K562 (cell line): ENCODE results near the gene SHFL. TPM values are rescaled to one million over a fixed set of nuclear protein-coding genes. Genes with fewer than 3 reads are reported as not detected.

Experiments
- ATAC-seq: fragments of 200-7000 bp; cut with Tn5 transposase; 3 replicates; pipeline ENCODE4 v1.9.1; 2020; ENCODE audit warnings: moderate library complexity
- BruUV-seq: library from RNA; stranded (reverse); fragments of 400-500 nt; replicated peaks from 2 replicates; lab custom pipeline; 2021; lab: Mats Ljungman, UMichigan
- CTCF ChIA-PET: fragments of 300-600 bp; formaldehyde crosslinking; extraction: SDS; loops from one replicate; lab custom pipeline; 2021; ENCODE audit warnings: low intra/inter-chr PET ratio; lab: Yijun Ruan, JAX
- POLR2A ChIA-PET: fragments of 300-600, 350-650 bp; sonication (Branson Sonifier 250); formaldehyde crosslinking; extraction: SDS; loops from one replicate; lab custom pipeline; 2021; ENCODE audit warnings: antibody characterized with exemption, inconsistent platforms; lab: Yijun Ruan, JAX
- DNase-seq, 4 experiments: peaks; one replicate each; pipeline versions ENCODE4 v3.0.0 to v3.0.0-alpha.2; 2011 to 2018; ENCODE audit warnings: low spot score in 3 of 4, mixed read lengths in 3 of 4; ENCODE audit errors: extremely low read depth in 1 of 4
- FAIRE-seq: peaks from 2 replicates; lab custom pipeline; 2011; peaks lifted over from hg19 to GRCh38; lab: Jason Lieb, UNC
- H2AFZ ChIP-seq: 2 replicates; pipeline ENCODE4 v1.6.0; 2011; ENCODE audit warnings: low read depth, low read length, control low read depth, inconsistent platforms
- H3K27ac ChIP-seq: fragments of 200-600 bp; 3 replicates; pipeline ENCODE4 v1.8.0; 2011; ENCODE audit warnings: low read depth, mild to moderate bottlenecking, control low read depth, inconsistent platforms, low read length, moderate library complexity, mixed read lengths; ENCODE audit errors: extremely low read depth
- H3K27me3 ChIP-seq, 2 experiments: fragments of 300-600 bp in 1 of 2; 2 replicates in 1 of 2; 3 replicates in 1 of 2; pipeline versions ENCODE4 v1.6.0 to v1.8.0; 2011; ENCODE audit warnings: inconsistent platforms in 2 of 2, low read length in 2 of 2, mild to moderate bottlenecking in 1 of 2, mixed read lengths in 1 of 2, moderate library complexity in 1 of 2; ENCODE audit not compliant: control insufficient read depth in 2 of 2, insufficient read depth in 2 of 2
- H3K36me3 ChIP-seq: fragments of 300-600 bp; 3 replicates; pipeline ENCODE4 v1.8.0; 2011; ENCODE audit warnings: mild to moderate bottlenecking, low read length, inconsistent platforms; ENCODE audit not compliant: control insufficient read depth, insufficient read depth
- H3K4me1 ChIP-seq, 2 experiments: fragments of 200-600 bp in 1 of 2; replicated peaks in 1 of 2; 2 replicates in 1 of 2; 3 replicates in 1 of 2; pipeline versions ENCODE4 v1.5.1 to v1.8.0; 2011; ENCODE audit warnings: inconsistent platforms in 2 of 2, low read length in 2 of 2, mild to moderate bottlenecking in 1 of 2, mixed read lengths in 1 of 2, moderate library complexity in 1 of 2; ENCODE audit not compliant: control insufficient read depth in 2 of 2, insufficient read depth in 2 of 2
- H3K4me2 ChIP-seq: 2 replicates; pipeline ENCODE4 v1.6.1; 2011; ENCODE audit warnings: low read length, control low read depth, inconsistent platforms, mixed read lengths; ENCODE audit not compliant: insufficient read depth
- H3K4me3 ChIP-seq: fragments of 200-600 bp; sonication (generic), shearing (Covaris generic); 2 replicates; pipeline ENCODE4 v1.5.1; 2016; ENCODE audit warnings: control low read depth, inconsistent platforms
- H3K79me2 ChIP-seq: fragments of 200-600 bp; 3 replicates; pipeline ENCODE4 v1.8.0; 2011; ENCODE audit warnings: low read length, inconsistent platforms; ENCODE audit not compliant: control insufficient read depth, insufficient read depth
- H3K9ac ChIP-seq, 2 experiments: 2 replicates each; pipeline versions ENCODE4 v1.6.0 to v1.6.1; 2011; ENCODE audit warnings: low read depth in 2 of 2, low read length in 2 of 2, control low read depth in 1 of 2, inconsistent platforms in 1 of 2, mild to moderate bottlenecking in 1 of 2, mixed read lengths in 1 of 2; ENCODE audit not compliant: insufficient read depth in 1 of 2
- H3K9me1 ChIP-seq: one replicate; pipeline ENCODE4 v1.6.0; 2011; ENCODE audit warnings: inconsistent platforms, mild to moderate bottlenecking, low read length, moderate library complexity; ENCODE audit not compliant: control insufficient read depth, insufficient read depth
- H3K9me3 ChIP-seq: replicated peaks from 2 replicates; pipeline ENCODE4 v1.5.1; 2011; ENCODE audit warnings: low read depth, low read length, inconsistent platforms; ENCODE audit not compliant: control insufficient read depth, insufficient read depth
- H4K20me1 ChIP-seq: replicated peaks from 2 replicates; pipeline ENCODE4 v1.6.1; 2011; ENCODE audit warnings: low read length, inconsistent platforms, mixed read lengths; ENCODE audit not compliant: control insufficient read depth, insufficient read depth
- CTCF ChIP-seq, 3 experiments: IDR thresholded peaks in 2 of 3; conservative IDR thresholded peaks in 1 of 3; 2 replicates each; pipeline ENCODE4 v1.5.1; 2011 to 2012; ENCODE audit warnings: low read length in 3 of 3, mild to moderate bottlenecking in 3 of 3, control low read depth in 2 of 3, improper control_type of control experiment in 1 of 3, inconsistent platforms in 1 of 3, low read depth in 1 of 3, mixed read lengths in 1 of 3, moderate library complexity in 1 of 3; ENCODE audit not compliant: insufficient read depth in 2 of 3
- HEY1 ChIP-seq: fragments of 250-450 bp; sonication (Bioruptor Pico); IDR thresholded peaks from 2 replicates; pipeline ENCODE4 v1.5.0; 2020; ENCODE audit warnings: mild to moderate bottlenecking, moderate library complexity, borderline replicate concordance
- PML ChIP-seq: IDR thresholded peaks from 2 replicates; pipeline ENCODE4 v1.6.1; 2012; ENCODE audit warnings: low read length, inconsistent platforms
- RBM14 ChIP-seq: fragments of 200-400 bp; formaldehyde crosslinking; IDR thresholded peaks from 2 replicates; pipeline ENCODE4 v1.6.1; 2018; ENCODE audit warnings: low read depth, mild to moderate bottlenecking, low read length, moderate library complexity, borderline replicate concordance; ENCODE audit not compliant: insufficient read depth
- SMC3 ChIP-seq: conservative IDR thresholded peaks from 2 replicates; pipeline ENCODE4 v1.6.1; 2011; ENCODE audit warnings: low read depth, low read length, improper control_type of control experiment; ENCODE audit not compliant: insufficient read depth
- TCFL5 ChIP-seq: fragments of 250-450 bp; sonication (Bioruptor Pico); conservative IDR thresholded peaks from 2 replicates; pipeline ENCODE4 v1.6.1; 2021; ENCODE audit warnings: mild to moderate bottlenecking, moderate library complexity, matching md5 sums
- ZNF274 ChIP-seq: IDR thresholded peaks from 2 replicates; pipeline ENCODE4 v1.6.1; 2011; ENCODE audit warnings: low read depth, mild to moderate bottlenecking, low read length, moderate library complexity, borderline replicate concordance
- ZNF3 ChIP-seq: fragments of 250-450 bp; sonication (Bioruptor Pico); IDR thresholded peaks from 2 replicates; pipeline ENCODE4 v1.5.0; 2021; ENCODE audit warnings: mild to moderate bottlenecking, moderate library complexity
- WGBS: fragments of 100-300 bp; shearing (Covaris generic); methylation state at CpG from one replicate; pipeline ENCODE4 v1.1.6; 2016; ENCODE audit warnings: low coverage, mixed read lengths; ENCODE audit not compliant: insufficient coverage; ENCODE audit errors: missing lambda C conversion rate; 5-methylcytosine and 5-hydroxymethylcytosine counted together
- in situ Hi-C: fragments of 300-500 bp; cut with MboI; formaldehyde crosslinking; loops from 4 replicates; pipeline ENCODE4 v1.15.0; 2018; ENCODE audit warnings: inconsistent platforms, mixed read lengths
- intact Hi-C: fragments of 100-400 bp; cut with micrococcal nuclease; formaldehyde crosslinking; loops from 2 replicates; pipeline ENCODE4 v1.14.2; 2022
- polyA plus RNA-seq, 8 experiments: library from polyadenylated mRNA; depleted of rRNA in 4 of 8; stranded (reverse) in 5 of 8; unstranded in 3 of 8; fragments of >200 nt; fragmentation: Nextera tagmentation in 2 of 8; fragmentation: Illumina TruSeq in 1 of 8; extraction: Ambion mirVana in 2 of 8; extraction: Trizol in 1 of 8; gene quantifications; 2 replicates each; pipeline versions ENCODE4 v1.2.1 to v1.2.3, GENCODE V29; 2011 to 2014; ENCODE audit warnings: inconsistent platforms in 1 of 8, missing spikeins in 1 of 8
- total RNA-seq, 7 experiments: library from RNA; depleted of rRNA in 6 of 7; stranded (reverse); fragments of >200 nt in 6 of 7; fragmentation: Illumina TruSeq in 2 of 7; extraction: Trizol in 2 of 7; gene quantifications; 2 replicates each; pipeline versions ENCODE4 v1.2.1 to v1.2.3, GENCODE V29; 2011 to 2021; ENCODE audit warnings: low replicate concordance in 1 of 7
- TF ChIP-seq, protein P1 (sequence below): fragments of 250-450 bp; sonication (Bioruptor Pico); IDR thresholded peaks from 2 replicates; pipeline ENCODE4 v1.6.1; 2021; ENCODE audit warnings: mild to moderate bottlenecking
- TF ChIP-seq, protein P2 (sequence below): fragments of 450-650 bp; IDR thresholded peaks from 2 replicates; pipeline ENCODE4 v1.7.0; 2016; ENCODE audit warnings: borderline replicate concordance
- TF ChIP-seq, protein P3 (sequence below): sonication (generic); formaldehyde crosslinking; IDR thresholded peaks from 2 replicates; pipeline ENCODE4 v1.8.0; 2022; ENCODE audit warnings: missing genetic modification reagents, mild to moderate bottlenecking, moderate library complexity, borderline replicate concordance

SHFL gene
- total and polyA plus RNA-seq, 9 of the 15 experiments (the other 6 are each of a cell fraction or from before 2014, with no cell fraction given), result 1.5 to 25.7 (median 13.0) TPM

- peaks cover 15% of the 10 kb centered on the region for H3K79me2 ChIP-seq
- DNase-seq (no peak), FAIRE-seq (no peak), ATAC-seq (no peak)
- no peak overlapping the region for H3K27ac ChIP-seq
- peaks cover 3 to 27% of the 10 kb centered on the region in 2 experiments; a peak in 3 of 5 replicates for H3K4me1 ChIP-seq
- CTCF ChIA-PET, result no interaction called here
- H3K4me2 ChIP-seq, result no peak overlapping the region
- 40% methylated on average over 6 of the region's 6 CpGs for WGBS
- no peaks in the 10 kb centered on the region for H3K9me3 ChIP-seq
- POLR2A ChIA-PET, result interaction anchor here (0.7 to 1.4 kb wide), 4 partner anchors 11 to 18 kb away, joined by 3 to 6 read pairs (median 4); partner anchors contain the start of gene PPAN
- peaks cover 17% of the 10 kb centered on the region; the same call in 2 of the 3 replicates for H3K36me3 ChIP-seq
- no peak overlapping the region for H2AFZ ChIP-seq
- no TSS peak for BruUV-seq
- 0 out of 2 replicates have a peak, but pooled peaks cover 5% of the 10 kb centered on the region for H4K20me1 ChIP-seq
- H3K9ac ChIP-seq, result no peak overlapping the region
- no peak overlapping the region for H3K4me3 ChIP-seq
- no peaks in the 10 kb centered on the region for H3K27me3 ChIP-seq
- H3K9me1 ChIP-seq, result no peaks in the 10 kb centered on the region
- intact Hi-C loops, result no loop called here
- in situ Hi-C loops, result no loop called here
- TF ChIP-seq TCFL5 (CRISPR knock-in tag) (no peak), SMC3 (no peak), HEY1 (CRISPR knock-in tag) (no peak), ZNF3 (CRISPR knock-in tag) (no peak), ZNF274 (no peak), PML (no peak), RBM14 (no peak), CTCF (IDR thresholded peaks at IDR 0.05 in 2 of 3, conservative IDR thresholded peaks at IDR 0.05 in 1 of 3; ENCODE audit: insufficient read depth in 2 of 3, low read depth in 1 of 3, low read length in 3 of 3) (no peak)
- TF ChIP-seq, protein P1, sequence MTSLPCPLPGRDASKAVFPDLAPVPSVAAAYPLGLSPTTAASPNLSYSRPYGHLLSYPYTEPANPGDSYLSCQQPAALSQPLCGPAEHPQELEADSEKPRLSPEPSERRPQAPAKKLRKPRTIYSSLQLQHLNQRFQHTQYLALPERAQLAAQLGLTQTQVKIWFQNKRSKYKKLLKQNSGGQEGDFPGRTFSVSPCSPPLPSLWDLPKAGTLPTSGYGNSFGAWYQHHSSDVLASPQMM (CRISPR knock-in tag), result no peak
- TF ChIP-seq, protein P2, sequence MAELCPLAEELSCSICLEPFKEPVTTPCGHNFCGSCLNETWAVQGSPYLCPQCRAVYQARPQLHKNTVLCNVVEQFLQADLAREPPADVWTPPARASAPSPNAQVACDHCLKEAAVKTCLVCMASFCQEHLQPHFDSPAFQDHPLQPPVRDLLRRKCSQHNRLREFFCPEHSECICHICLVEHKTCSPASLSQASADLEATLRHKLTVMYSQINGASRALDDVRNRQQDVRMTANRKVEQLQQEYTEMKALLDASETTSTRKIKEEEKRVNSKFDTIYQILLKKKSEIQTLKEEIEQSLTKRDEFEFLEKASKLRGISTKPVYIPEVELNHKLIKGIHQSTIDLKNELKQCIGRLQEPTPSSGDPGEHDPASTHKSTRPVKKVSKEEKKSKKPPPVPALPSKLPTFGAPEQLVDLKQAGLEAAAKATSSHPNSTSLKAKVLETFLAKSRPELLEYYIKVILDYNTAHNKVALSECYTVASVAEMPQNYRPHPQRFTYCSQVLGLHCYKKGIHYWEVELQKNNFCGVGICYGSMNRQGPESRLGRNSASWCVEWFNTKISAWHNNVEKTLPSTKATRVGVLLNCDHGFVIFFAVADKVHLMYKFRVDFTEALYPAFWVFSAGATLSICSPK, result no peak
- TF ChIP-seq, protein P3, sequence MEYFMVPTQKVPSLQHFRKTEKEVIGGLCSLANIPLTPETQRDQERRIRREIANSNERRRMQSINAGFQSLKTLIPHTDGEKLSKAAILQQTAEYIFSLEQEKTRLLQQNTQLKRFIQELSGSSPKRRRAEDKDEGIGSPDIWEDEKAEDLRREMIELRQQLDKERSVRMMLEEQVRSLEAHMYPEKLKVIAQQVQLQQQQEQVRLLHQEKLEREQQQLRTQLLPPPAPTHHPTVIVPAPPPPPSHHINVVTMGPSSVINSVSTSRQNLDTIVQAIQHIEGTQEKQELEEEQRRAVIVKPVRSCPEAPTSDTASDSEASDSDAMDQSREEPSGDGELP (CRISPR knock-in tag), result no peak
Measured at GRCh38 chr19:10122045-10122444, 35.9 kb downstream of the SHFL start.
